Neuronal stem cell (in vitro differentiated cells): ENCODE results near the gene TMEM176B.

Experiments
- DNase-seq: peaks from one replicate; pipeline ENCODE4 v3.0.0-alpha.2; 2013; ENCODE audit warnings: low spot score
- H2AFZ ChIP-seq: one replicate; pipeline ENCODE4 v1.6.1; 2013; ENCODE audit warnings: mild to moderate bottlenecking, low read length, inconsistent platforms
- H2AK5ac ChIP-seq: 2 replicates; pipeline ENCODE4 v1.6.1; 2013; ENCODE audit warnings: low read depth, mild to moderate bottlenecking, inconsistent platforms, low read length, moderate library complexity, mixed read lengths
- H2BK120ac ChIP-seq: 2 replicates; pipeline ENCODE4 v1.6.1; 2013; ENCODE audit warnings: low read depth, mild to moderate bottlenecking, inconsistent platforms, low read length, moderate library complexity, mixed read lengths
- H2BK12ac ChIP-seq: one replicate; pipeline ENCODE4 v1.6.1; 2013; ENCODE audit warnings: low read length, inconsistent platforms
- H2BK15ac ChIP-seq: 2 replicates; pipeline ENCODE4 v1.6.1; 2013; ENCODE audit warnings: mild to moderate bottlenecking, low read length, inconsistent platforms, mixed read lengths
- H2BK5ac ChIP-seq: one replicate; pipeline ENCODE4 v1.6.1; 2013; ENCODE audit warnings: inconsistent platforms, mild to moderate bottlenecking, low read length, moderate library complexity
- H3K14ac ChIP-seq: one replicate; pipeline ENCODE4 v1.6.1; 2013; ENCODE audit warnings: low read length, inconsistent platforms
- H3K18ac ChIP-seq: 2 replicates; pipeline ENCODE4 v1.6.1; 2013; ENCODE audit warnings: low read length, inconsistent platforms
- H3K23ac ChIP-seq: 2 replicates; pipeline ENCODE4 v1.6.1; 2013; ENCODE audit warnings: low read depth, mild to moderate bottlenecking, mixed read lengths, low read length, inconsistent platforms; ENCODE audit not compliant: poor library complexity
- H3K27ac ChIP-seq: replicated peaks from 3 replicates; pipeline ENCODE4 v1.5.1; 2013; ENCODE audit warnings: low read length, inconsistent platforms
- H3K27me3 ChIP-seq, 3 experiments: 2 replicates each; pipeline ENCODE4 v1.6.1; 2013; ENCODE audit warnings: low read length in 3 of 3, mild to moderate bottlenecking in 2 of 3, inconsistent platforms in 1 of 3, low read depth in 1 of 3, mixed read lengths in 1 of 3, moderate library complexity in 1 of 3; ENCODE audit not compliant: control insufficient read depth in 3 of 3, insufficient read depth in 3 of 3
- H3K36me3 ChIP-seq, 2 donors: replicated peaks in 1 of 2; 2 replicates each; pipeline ENCODE4 v1.6.1; 2013; ENCODE audit warnings: low read length in 2 of 2; ENCODE audit not compliant: control insufficient read depth in 2 of 2, insufficient read depth in 2 of 2
- H3K4ac ChIP-seq: 2 replicates; pipeline ENCODE4 v1.6.1; 2013; ENCODE audit warnings: inconsistent platforms, mild to moderate bottlenecking, low read length, moderate library complexity
- H3K4me1 ChIP-seq, 2 donors: 1 replicate in 1 of 2; 2 replicates in 1 of 2; pipeline ENCODE4 v1.6.1; 2013; ENCODE audit warnings: low read length in 2 of 2, low read depth in 1 of 2; ENCODE audit not compliant: control insufficient read depth in 2 of 2, insufficient read depth in 1 of 2
- H3K4me2 ChIP-seq: one replicate; pipeline ENCODE4 v1.6.1; 2013; ENCODE audit warnings: mild to moderate bottlenecking, low read length, inconsistent platforms; ENCODE audit not compliant: insufficient read depth, poor library complexity, severe bottlenecking
- H3K4me3 ChIP-seq, 2 donors: 2 replicates each; pipeline ENCODE4 v1.5.1; 2013; ENCODE audit warnings: low read length in 2 of 2, mild to moderate bottlenecking in 2 of 2, inconsistent platforms in 1 of 2, moderate library complexity in 1 of 2
- H3K79me1 ChIP-seq: one replicate; pipeline ENCODE4 v1.6.1; 2013; ENCODE audit warnings: low read depth, mild to moderate bottlenecking, inconsistent platforms, low read length, moderate library complexity
- H3K9ac ChIP-seq: one replicate; pipeline ENCODE4 v1.6.1; 2013; ENCODE audit warnings: mild to moderate bottlenecking, low read depth, low read length, inconsistent platforms; ENCODE audit not compliant: poor library complexity
- H3K9me3 ChIP-seq, 2 donors: replicated peaks in 1 of 2; 2 replicates each; pipeline versions ENCODE3 to v1.6.1; 2013; ENCODE audit warnings: low read length in 2 of 2, mild to moderate bottlenecking in 2 of 2, inconsistent platforms in 1 of 2, low read depth in 1 of 2, mixed read lengths in 1 of 2, moderate library complexity in 1 of 2; ENCODE audit not compliant: control insufficient read depth in 2 of 2, insufficient read depth in 1 of 2
- H4K8ac ChIP-seq: one replicate; pipeline ENCODE4 v1.6.1; 2013; ENCODE audit warnings: low read depth, mild to moderate bottlenecking, inconsistent platforms, low read length, moderate library complexity
- H4K91ac ChIP-seq: one replicate; pipeline ENCODE4 v1.6.1; 2013; ENCODE audit warnings: low read length, low read depth, mild to moderate bottlenecking, inconsistent platforms; ENCODE audit not compliant: poor library complexity
- WGBS, 2 donors: extraction: QIAGEN DNeasy Blood & Tissue Kit; methylation state at CpG; one replicate each; pipeline ENCODE4 v1.1.7; 2013; ENCODE audit warnings: missing lambda C conversion rate in 2 of 2, mixed read lengths in 1 of 2; ENCODE audit not compliant: insufficient read length in 2 of 2, insufficient replicate concordance in 1 of 2; ENCODE audit errors: extremely low coverage in 2 of 2; 5-methylcytosine and 5-hydroxymethylcytosine counted together

Gene TMEM176B

GRCh38 chr7:150801242-150801945, 1.2 kb upstream of the TMEM176B start:
- Histone ChIP-seq H3K4ac (no peak overlapping the region), H3K27ac (no peak overlapping the region), H4K8ac (no peak overlapping the region), H3K18ac (peak overlapping the region; percentile 33), H3K27me3 (peaks cover 13 to 65% (median 35%) of the 10 kb centered on the region in 3 experiments), H2BK12ac (no peak overlapping the region), H2BK5ac (no peak overlapping the region), H3K4me3 (no peak overlapping the region), H3K9me3 (no peaks in the 10 kb centered on the region), H2AK5ac (peak overlapping the region; percentile 52), H3K23ac (no peak overlapping the region), H3K36me3 (no peaks in the 10 kb centered on the region), H3K79me1 (no peaks in the 10 kb centered on the region), H3K4me2 (peak overlapping the region; percentile 79), H2BK120ac (no peak overlapping the region), H3K4me1 (peaks cover 0 to 2% of the 10 kb centered on the region in 2 donors), H4K91ac (no peak overlapping the region), H2BK15ac (peak overlapping the region; percentile 55), H3K14ac (peak overlapping the region; percentile 73), H2AFZ (no peak overlapping the region), H3K9ac (no peak overlapping the region)
- DNase-seq: no peak
- no CpG with 5 or more reads among the region's 26 CpGs for WGBS, 2 donors

- WGBS, 2 donors: no CpG with 5 or more reads among the region's 54 CpGs
- H3K4me3 ChIP-seq: peak within 1 kb of the TSS in 1 of 2 donors; percentile 66
- no peak within 1 kb of the TSS for H3K27ac ChIP-seq
Measured at GRCh38 chr7:150800581-150801241, 547 bp upstream of the TMEM176B start, which contains the start of gene TMEM176A. Gene TMEM176A, plus strand, starts transcription at chr7:150800769. Its CDS starts 782 bp downstream, at chr7:150801551.

GRCh38 chr7:150799156-150799555, 1.0 kb downstream of the TMEM176B start:
- H2BK12ac ChIP-seq: no peak overlapping the region
- WGBS, 2 donors: no CpG with 5 or more reads among the region's 3 CpGs
- peaks cover 13 to 68% (median 35%) of the 10 kb centered on the region in 3 experiments for H3K27me3 ChIP-seq

More at GRCh38 chr7:150800581-150801241, 547 bp upstream of the TMEM176B start, which contains the start of gene TMEM176A:
- Histone ChIP-seq H3K4me1 (peaks cover 0 to 2% of the 10 kb centered on the region in 2 donors), H3K79me1 (no peaks in the 10 kb centered on the region), H3K36me3 (no peaks in the 10 kb centered on the region), H3K18ac (peak within 1 kb of the TSS; percentile 76), H4K8ac (no peak within 1 kb of the TSS), H3K23ac (peak within 1 kb of the TSS; percentile 6), H3K14ac (peak within 1 kb of the TSS; percentile 73), H4K91ac (no peak within 1 kb of the TSS), H3K27me3 (peaks cover 13 to 65% (median 35%) of the 10 kb centered on the region in 3 experiments), H2BK120ac (no peak within 1 kb of the TSS), H2BK12ac (peak within 1 kb of the TSS; percentile 14), H2BK15ac (peak within 1 kb of the TSS; percentile 55), H3K4me2 (peak within 1 kb of the TSS; percentile 79), H3K9ac (peak within 1 kb of the TSS; percentile 45), H2AK5ac (peak within 1 kb of the TSS; percentile 52), H2AFZ (peak within 1 kb of the TSS; percentile 29), H3K4ac (no peak within 1 kb of the TSS), H2BK5ac (peak within 1 kb of the TSS; percentile 7), H3K9me3 (no peaks in the 10 kb centered on the region)
- no peak for DNase-seq

GRCh38 chr7:150797661-150798060, 2.5 kb downstream of the TMEM176B start:
- Histone ChIP-seq H3K36me3 (no peaks in the 10 kb centered on the region), H2BK12ac (no peak overlapping the region), H3K79me1 (no peaks in the 10 kb centered on the region), H4K91ac (no peak overlapping the region), H3K14ac (no peak overlapping the region), H3K9ac (no peak overlapping the region), H3K4me1 (peaks cover 0 to 2% of the 10 kb centered on the region in 2 donors), H3K18ac (no peak overlapping the region), H2BK5ac (no peak overlapping the region), H3K23ac (no peak overlapping the region), H3K9me3 (no peaks in the 10 kb centered on the region), H2BK15ac (no peak overlapping the region), H4K8ac (no peak overlapping the region), H3K4me3 (no peak overlapping the region), H2AFZ (no peak overlapping the region), H3K4ac (no peak overlapping the region), H2AK5ac (no peak overlapping the region), H3K27me3 (peaks cover 13 to 56% (median 35%) of the 10 kb centered on the region in 3 experiments), H3K27ac (no peak overlapping the region), H3K4me2 (no peak overlapping the region), H2BK120ac (no peak overlapping the region)
- WGBS, 2 donors: no CpG with 5 or more reads among the region's 4 CpGs
- DNase-seq: no peak

More at GRCh38 chr7:150799156-150799555, 1.0 kb downstream of the TMEM176B start:
- DNase-seq: no peak
- no peak overlapping the region for H3K4ac ChIP-seq
- H3K18ac ChIP-seq: no peak overlapping the region
- H2BK5ac ChIP-seq: no peak overlapping the region
- no peak overlapping the region for H2BK120ac ChIP-seq
- H3K9me3 ChIP-seq: no peaks in the 10 kb centered on the region
- no peak overlapping the region for H3K4me2 ChIP-seq
- H4K91ac ChIP-seq: no peak overlapping the region
- H3K36me3 ChIP-seq: no peaks in the 10 kb centered on the region
- no peaks in the 10 kb centered on the region for H3K79me1 ChIP-seq
- H3K23ac ChIP-seq: no peak overlapping the region
- no peak overlapping the region for H2AK5ac ChIP-seq
- no peak overlapping the region for H2AFZ ChIP-seq
- no peak overlapping the region for H3K14ac ChIP-seq
- H4K8ac ChIP-seq: no peak overlapping the region
- peaks cover 0 to 2% of the 10 kb centered on the region in 2 donors for H3K4me1 ChIP-seq
- no peak overlapping the region for H3K9ac ChIP-seq
- H2BK15ac ChIP-seq: no peak overlapping the region
- H3K4me3 ChIP-seq: no peak overlapping the region
- H3K27ac ChIP-seq: no peak overlapping the region
